NK-92 treated with Interleukin-12 subunit alpha and Interleukin-12 subunit beta, amount 100 ng/mL, for 24 hours (cell line): ENCODE measurements around the gene ALX3.

Experiments
- DNase-seq: peaks from one replicate; lab custom pipeline; 2025; lab: John Stamatoyannopoulos, UW

ALX3 gene

DNA sequence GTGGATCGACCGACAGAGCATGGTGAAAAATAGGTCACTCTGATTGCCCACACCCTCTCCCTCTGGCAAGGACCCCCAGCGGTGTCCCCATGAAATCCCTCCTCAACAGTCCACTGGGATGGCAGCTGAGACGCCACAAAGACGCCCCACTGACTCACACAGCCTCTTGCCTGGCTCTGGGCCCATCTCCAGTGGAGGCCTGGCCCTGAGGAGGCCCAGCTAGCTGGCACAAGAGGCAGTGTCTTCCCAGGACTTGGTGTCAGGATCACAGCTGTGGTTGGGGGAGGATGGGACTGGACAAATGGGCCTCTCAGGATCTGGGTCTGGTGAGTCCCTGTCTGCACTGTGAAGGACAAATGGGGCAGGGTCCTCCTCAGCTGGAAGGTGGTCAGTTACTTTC is 4.6 kb downstream of the ALX3 start:
- DNase-seq: no peak

DNA sequence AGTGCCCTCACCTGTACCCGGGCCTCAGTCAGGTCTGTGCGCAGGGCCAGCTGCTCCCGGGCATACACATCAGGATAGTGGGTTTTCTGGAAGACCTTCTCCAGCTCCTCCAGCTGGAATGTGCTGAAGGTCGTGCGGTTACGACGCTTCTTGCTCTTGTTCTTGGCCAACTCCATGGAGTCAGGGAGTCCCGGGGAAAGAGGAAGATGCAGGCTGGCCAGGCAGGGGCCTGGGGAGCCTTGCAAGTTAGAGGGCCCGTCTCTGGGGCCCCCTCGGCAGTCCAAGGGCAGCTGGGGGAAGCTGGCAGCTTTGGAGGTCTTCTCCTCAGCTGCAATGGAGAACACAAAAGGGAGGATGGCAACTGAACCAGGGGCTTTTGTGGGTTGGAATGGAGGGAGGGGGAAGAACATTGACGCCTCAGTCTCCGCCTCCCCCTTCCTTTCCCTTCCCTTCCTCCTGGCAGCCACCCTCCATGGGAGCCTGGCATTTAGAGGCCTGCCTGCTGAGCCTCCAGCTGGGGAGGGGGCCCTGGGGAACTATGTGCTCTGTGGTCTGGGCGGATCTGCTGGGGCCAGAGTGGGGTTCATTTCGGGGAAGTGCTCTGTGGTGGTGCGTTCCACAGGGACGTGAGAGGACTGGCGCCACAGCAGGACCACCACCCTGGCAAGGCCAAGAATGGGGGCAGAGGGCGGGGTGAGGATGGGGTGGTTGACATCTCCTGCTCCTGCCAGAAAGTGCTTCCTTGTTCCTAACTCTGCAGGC is 5.7 kb downstream of the ALX3 start:
- no peak for DNase-seq

DNA sequence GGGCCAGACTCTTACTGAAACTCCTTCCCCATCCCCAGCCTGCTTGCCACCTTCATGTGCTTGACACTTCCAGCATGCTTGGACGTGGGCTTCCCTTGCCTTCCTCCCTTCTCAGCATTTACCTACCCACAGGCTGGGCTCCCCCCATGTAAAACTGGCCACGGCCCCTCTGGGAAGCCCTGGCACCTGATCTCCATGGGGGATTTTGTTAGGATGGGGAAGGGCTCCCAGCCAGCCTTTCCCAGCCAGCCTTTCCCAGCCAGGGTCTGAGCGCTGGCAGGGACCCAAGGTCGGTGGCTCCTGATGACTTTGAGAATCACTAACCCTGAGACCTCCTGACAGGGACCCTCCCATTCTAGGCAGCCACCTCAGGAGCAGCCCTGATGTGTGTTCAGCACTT is 6.7 kb downstream of the ALX3 start:
- no peak for DNase-seq

DNA sequence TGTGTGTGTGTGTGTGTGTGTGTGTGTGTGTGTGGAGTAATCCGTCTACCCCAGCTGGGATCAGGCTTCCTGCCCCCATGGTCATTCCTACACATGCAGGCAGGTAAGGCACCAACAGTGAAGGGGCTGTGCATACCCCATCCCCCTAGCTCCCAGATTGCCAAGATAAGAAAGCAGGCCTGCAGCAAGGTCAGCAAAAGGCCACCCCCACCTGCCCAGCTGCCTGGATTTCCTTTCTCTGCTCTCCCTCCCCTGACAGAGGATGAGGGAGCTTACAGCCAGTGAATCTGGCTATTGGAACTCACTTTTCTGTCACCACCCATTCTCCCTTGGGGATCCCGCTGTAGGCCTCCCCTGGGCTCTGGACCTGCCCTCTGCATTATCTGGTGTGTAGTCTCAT is 7.9 kb downstream of the ALX3 start:
- DNase-seq: no peak

DNA sequence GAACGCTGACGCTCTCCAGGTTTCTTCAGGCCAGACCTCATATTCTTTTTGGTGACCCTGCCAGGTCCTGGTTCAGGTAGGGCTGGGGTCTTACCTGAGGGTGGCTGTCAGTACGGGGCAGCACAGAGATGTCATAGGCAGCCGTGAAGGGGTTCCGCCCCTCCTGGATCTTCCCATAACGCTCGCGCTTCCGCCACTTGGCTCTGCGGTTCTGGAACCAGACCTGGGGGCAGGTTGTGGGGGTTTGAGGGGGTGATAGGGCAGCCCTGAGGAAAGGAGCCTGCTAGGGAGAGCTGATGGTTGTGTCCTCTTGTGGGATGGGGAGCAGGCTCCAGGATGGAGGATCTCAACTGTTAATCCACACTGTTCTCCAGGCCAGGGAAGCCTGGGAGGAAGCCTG is 9.1 kb downstream of the ALX3 start:
- DNase-seq: no peak

DNA sequence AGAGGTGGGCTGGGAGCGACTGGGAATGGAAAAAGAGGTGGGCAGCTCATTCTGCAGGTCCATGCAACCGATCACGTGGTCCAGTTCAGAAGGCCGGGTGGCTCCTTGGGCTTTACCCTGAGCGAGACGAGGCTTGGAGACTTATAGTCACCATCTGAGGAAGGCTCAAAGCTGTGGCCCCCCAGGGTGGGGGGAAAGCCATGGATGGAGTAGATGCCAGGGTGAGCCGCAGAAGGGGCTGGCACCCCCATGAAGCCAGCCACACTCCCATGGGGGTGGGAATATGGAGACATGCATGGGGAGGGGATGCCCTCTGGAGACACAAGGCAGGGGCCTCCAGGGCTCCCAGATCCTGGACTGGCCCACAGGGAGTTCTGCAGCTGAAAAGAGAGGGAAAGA is 9.8 kb downstream of the ALX3 start:
- no peak for DNase-seq

DNA sequence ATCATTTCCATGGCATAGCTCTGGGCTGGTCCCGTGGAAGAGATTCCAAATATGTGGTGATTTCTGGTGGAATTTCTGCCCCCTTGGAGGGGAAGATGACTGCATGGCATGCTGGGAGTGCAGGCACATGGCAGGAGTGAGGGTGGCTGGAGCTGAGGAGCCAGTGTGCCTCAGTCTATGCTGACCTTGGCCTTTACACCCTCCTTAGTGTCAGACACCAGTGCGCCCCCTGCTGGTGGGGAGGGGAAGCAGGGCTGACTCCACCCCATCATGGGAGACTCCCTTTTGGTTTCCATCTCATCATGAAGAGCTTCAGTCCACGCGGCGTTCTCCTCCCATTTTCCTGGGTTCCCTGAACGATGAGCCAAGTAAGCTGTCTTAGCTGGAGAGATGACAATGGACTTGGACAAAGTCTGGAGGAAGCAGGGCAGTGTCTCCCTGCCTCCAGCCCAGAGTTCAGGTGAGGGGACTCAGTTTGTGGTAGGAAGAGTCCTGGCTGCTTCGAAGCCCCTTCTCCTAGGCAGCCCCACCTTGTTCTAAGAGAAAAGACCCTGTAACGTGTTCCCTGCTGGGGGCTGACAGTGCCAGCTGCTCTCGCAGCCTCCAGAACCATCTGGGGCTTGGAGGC is 10.3 kb downstream of the ALX3 start:
- peak; percentile 41 for DNase-seq

DNA sequence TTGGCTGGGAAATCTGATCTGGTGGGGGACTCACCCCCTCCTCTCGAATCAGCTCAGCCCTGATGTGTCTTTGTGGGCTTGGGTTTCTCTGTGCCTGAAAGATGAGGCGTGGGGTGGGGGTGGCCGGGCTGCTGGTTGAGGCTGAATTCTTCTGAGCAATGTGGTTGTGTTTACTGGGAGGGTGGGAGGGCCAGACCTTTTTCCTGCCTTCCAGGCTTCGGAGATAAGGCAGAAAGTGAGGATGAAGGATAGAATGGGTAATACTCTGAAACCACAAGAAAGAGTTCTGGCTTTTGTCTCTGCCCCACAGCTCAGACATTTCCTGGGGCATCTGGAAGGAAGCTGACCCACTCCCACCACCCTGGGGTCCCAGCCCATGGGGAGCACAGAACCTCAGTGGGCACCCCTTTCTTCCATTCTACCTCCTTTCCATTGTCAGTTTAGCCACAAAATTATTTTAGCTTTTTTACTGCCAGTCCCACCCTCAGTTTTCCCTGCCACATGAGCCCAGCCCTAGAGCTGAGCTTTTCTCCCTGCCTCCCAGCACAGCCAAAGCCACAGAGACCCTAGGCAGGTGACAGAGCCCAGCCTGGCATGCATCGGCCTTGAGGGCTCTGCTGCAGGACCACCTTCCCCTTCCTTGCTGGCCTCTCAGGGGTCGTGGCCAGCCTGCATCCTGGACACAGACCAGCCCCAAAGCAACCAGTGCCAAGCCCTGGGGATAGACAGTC is 11.2 kb downstream of the ALX3 start:
- no peak for DNase-seq

DNA sequence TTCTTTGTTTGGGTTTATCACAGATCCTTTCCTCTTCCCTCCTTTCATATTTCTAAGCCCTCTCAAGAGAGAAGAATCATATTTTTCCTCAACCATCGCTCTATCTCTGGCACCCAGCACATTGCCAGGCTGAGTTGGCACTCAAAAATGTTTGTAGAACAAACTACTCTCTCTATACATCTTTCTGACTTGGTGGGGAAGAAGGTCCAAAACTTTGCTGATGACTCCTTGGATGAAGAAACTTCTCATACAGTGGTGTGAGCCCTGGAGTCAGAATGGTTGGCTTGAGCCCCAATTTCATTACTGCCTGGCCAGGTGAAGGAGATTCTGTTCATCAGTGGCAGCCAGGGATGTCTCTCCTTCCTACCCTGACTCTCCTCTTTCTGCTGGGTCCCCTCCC is 11.9 kb downstream of the ALX3 start:
- DNase-seq: no peak

DNA sequence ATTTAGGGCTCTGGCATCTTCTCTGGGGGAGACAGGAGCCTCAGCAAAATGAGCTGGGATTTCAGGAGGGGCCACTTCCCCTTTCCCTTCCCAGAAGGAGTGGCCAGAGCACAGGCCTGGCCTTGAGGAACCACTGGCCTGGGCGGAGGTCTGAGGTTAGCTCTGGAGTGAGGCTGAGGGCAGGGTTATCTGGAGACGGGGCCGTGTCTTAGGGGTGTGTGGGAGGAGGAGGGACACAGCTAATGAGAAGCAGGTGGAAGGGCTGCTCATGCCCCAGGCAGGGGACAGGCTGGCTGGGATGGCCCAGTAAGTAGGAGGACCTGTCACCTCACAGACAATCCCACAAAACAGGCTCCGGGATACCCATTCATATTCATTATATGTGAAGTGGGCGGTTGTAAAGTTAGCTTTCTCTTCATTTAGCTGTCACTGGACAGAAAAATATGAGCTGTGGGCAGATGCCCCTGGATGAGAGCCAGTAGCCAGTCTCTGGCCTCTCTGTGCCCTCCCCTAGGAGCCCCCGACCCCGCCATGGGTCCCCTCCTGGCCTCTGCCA is 12.4 kb downstream of the ALX3 start:
- DNase-seq: no peak

DNA sequence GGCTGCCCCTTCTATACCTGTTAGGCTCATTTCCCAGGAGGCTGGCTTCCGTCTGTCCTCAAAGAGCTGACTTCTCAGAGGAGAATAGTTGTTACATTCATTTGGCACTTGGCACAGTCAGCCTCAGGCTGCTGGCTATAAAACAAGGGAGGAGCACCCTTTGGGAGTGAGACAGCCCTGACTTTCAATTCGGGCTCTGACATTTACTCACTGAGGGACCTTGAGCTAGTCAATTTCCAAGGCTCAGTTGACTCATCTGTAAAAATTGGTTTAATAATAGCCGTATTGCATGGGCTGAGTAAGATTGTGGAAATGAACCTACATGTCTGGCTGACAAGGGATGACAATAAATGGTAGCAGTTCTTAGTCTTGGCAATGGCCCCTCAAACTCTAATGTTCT is 13.7 kb downstream of the ALX3 start:
- DNase-seq: no peak

DNA sequence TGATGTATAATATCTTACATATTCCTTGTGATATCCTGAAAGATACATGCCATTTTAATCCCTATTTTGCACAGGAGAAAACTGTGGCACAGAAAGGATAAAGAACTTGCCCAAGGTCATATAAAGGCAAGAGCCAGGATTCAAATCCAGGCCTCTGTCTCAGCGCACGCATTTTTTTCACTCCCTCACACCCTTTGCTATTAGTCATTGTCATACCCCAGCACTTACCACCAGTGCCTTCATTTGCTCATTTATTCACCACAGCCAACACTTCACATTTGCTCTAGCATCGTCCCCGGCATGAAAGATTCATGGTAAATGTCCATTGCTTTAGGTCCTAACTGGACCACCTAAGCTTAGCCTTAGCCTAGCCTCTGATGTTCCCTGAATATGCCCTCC is 14.2 kb downstream of the ALX3 start:
- no peak for DNase-seq

DNA sequence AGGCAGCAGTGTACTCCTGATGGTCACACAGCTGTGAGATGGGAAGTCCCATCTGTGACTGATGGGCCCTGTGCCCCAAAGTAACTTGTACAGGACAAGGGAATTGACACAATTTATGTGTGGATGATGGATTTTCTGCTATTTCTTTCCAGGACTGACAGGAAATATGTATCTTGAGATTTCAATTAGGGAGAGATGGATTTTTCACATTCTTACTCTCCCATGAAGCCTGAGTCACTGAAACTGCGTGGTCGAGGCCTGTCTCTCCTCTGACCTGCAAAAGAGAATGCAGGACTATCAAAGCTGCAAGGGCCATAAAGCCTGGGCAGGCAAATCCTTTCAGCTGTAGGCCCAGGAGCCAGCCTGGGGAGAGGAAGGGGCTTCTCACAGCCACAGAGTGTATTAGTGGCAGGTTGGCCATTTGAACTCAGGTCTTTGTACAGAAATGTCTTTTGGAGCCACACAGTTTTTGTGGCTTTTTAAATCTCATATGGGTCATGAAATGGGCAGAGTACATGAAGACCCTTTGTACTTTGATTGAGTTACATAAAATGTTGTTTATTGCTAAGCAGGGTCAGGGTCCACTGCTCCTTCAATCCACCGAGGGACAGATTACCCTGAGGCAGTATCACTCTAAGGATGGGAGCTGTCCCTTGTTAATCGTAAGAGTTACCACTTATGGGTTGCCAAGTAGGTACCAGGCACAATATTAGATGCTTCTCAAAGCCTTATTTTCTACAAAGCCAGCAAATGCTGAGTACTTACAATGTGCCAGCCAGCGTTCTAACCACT is 14.8 kb downstream of the ALX3 start:
- no peak for DNase-seq

DNA sequence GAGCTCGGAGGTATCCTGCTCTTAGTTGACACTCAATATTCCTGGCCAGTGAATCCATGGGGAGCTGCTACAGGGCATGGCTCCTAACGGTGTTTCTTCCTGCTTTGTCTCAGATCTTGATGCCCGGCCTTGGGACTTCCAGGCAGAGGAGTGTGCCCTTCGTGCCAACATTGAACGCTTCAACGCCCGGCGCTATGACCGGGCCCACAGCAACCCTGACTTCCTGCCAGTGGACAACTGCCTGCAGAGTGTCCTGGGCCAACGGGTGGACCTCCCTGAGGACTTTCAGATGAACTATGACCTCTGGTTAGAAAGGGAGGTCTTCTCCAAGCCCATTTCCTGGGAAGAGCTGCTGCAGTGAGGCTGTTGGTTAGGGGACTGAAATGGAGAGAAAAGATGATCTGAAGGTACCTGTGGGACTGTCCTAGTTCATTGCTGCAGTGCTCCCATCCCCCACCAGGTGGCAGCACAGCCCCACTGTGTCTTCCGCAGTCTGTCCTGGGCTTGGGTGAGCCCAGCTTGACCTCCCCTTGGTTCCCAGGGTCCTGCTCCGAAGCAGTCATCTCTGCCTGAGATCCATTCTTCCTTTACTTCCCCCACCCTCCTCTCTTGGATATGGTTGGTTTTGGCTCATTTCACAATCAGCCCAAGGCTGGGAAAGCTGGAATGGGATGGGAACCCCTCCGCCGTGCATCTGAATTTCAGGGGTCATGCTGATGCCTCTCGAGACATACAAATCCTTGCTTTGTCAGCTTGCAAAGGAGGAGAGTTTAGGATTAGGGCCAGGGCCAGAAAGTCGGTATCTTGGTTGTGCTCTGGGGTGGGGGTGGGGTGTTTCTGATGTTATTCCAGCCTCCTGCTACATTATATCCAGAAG is 16.7 kb downstream of the ALX3 start:
- DNase-seq: peak; percentile 18

DNA sequence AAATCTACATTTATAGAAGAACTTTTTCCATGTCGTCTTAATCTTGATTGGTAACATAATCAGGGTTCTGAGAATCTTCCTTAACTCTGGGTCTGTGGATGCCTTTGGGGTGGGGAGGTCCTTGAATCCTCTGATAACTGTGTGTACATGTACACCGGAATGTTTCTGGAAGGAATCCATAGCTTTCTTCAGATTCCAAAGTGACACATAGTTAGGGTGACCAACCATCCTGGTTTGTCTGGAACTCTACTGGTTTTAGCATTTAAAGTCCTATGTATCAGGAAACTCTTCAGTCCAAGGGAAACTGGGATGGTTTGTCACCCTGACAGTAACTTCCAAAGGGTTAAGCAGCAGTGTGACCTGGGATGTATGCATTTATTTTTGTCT is 19.2 kb downstream of the ALX3 start:
- no peak for DNase-seq

DNA sequence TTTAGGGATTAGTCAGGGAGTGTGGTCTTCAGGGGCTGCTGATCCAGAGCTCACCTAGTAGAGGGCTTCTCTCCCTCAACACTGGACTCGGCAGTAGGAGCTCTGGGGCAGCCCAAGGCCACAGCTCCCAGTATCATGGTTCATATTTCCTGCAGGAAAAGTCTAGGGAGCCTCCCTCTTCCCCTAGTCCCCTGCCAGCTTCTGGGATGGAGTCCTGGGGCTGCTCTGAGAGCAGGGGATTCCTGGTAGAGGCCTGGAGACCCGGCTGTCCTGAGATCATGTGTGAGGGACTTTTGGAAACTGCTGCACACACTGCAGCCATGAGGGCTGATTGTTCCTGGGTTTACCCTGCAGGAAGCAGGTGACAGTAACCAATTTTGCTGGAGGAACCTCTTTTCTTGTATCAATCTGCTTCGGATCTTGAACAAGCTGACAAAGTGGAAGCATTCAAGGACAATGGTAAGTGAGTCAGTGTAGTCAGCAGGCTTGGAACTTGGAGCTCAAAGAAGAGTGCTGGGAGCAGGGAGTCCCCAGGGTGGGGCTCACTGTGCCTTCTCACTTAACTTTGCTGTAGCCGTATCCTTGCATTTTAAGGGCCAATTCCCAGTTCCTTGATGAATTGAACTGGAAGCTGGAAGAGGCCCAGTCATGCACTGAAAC is 19.7 kb downstream of the ALX3 start:
- DNase-seq: no peak

DNA sequence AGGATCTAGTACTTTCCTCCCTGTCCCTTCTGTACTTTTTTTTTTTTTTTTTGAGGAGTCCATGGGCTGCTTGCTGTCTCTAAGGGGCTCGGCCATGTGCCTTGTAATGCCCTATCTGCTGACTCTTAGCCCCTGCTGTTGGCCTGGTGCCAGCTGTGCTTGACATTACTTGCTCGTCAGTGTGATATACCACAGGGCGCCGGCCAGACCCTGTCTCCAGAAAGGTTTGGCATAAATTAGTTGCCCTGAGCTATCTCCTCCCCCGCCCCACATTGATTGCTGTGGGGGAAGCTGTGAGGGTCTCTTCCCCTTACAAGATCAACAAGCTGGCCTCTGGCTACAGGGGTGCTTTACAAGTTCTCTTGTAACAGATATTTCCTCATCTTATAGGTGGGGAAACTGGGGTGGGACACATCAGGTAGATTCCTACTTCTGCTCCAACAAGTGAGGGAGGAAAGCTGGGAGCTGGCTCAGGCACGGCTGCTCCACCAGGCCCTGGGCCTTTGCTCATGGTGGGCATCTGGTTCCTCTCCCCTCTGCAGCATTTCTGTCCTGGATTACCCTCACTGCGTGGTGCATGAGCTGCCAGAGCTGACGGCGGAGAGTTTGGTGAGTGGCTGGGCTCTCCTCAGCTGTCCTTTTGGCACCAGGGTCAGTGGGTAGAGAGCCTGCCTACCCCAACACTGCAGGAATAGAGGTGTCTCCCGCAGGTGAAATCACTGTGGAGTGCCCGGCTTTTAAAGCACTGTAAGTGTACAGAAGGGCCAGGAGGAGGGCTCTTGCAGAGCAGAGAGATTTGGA is 20.5 kb downstream of the ALX3 start:
- DNase-seq: no peak

DNA sequence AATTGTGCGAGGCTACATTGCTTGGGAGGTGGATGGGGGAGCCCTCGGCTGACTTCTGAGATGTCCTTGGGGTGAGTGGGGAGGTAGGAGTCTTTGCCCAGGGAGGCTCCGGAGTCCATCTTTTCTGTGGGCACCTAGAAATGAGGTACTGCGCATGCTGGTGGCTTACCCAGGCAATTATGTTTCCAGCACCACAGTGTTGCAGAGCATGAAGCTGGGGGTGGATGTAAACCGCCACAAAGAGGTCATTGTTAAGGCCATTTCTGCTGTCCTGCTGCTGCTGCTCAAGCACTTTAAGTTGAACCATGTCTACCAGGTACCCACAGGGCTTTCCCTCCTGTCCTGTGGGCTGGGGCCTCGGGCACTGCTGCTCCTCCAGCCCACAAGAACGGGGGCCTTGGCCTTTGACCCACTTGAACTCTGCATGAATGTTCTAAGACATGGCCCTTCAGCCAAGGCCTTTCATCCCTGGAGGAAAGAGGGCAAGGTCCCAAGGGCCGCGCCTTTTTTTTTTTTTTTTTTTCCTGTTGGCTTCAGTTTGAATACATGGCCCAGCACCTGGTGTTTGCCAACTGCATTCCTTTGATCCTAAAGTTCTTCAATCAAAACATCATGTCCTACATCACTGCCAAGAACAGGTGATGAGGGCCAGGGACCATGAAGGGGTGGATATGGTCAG is 21.4 kb downstream of the ALX3 start:
- no peak for DNase-seq

DNA sequence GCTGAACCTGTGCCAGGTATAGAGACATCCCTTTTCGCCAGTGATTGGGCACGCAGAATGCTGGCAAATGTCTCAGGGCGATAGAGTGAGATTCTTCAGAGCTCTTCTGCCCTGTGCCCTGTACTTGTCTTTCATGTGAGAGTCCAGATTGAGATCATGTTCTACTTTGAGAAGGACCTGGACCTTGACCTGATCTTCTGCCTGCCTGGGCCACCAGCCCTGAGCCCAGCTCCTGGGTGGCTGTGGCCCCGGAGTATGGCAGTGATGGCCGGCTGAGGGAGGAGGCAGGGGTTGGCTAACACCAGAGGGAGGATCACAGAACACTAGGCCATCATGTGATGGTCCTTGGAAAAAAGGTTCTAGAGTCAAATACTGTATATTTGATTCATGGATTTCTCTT is 22.2 kb downstream of the ALX3 start:
- no peak for DNase-seq
